22Rv1 (cell line): ENCODE measurements around the gene TRMT11.

ENCODE experiments used
- CTCF ChIP-seq: fragments of 450-650 bp; IDR thresholded peaks from 2 replicates; pipeline ENCODE4 v1.5.1; 2017; ENCODE audit warnings: mild to moderate bottlenecking
- ZFX ChIP-seq: fragments of 450-650 bp; IDR thresholded peaks from 2 replicates; pipeline ENCODE4 v1.6.1; 2017; ENCODE audit warnings: antibody characterized with exemption, borderline replicate concordance

- no peak for TF ChIP-seq CTCF
- TF ChIP-seq ZFX = no peak
These were observed 51.9 kb downstream of the TRMT11 start for GRCh38 chr6:126038234-126038633.
